OCI-LY1 (cell line): ENCODE results near the gene NIPSNAP2.
"Not testable (repeated sequence)": the region's sequence is repeated elsewhere in the genome, so short reads cannot be mapped to it uniquely, and the experiment has no call there.

Experiments
- H2AFZ ChIP-seq: fragments of 200-600 bp; sonication (generic), shearing (Covaris generic); 2 replicates; pipeline ENCODE4 v1.6.0; 2014; ENCODE audit warnings: antibody characterized with exemption, mild to moderate bottlenecking, low read length
- H3F3A ChIP-seq: fragments of 200-600 bp; sonication (generic), shearing (Covaris generic); 2 replicates; pipeline ENCODE4 v1.6.0; 2014; ENCODE audit warnings: mild to moderate bottlenecking, antibody characterized with exemption, low read length, moderate library complexity; ENCODE audit not compliant: insufficient read depth
- H3K27ac ChIP-seq: fragments of 200-600 bp; sonication (generic); 2 replicates; pipeline ENCODE4 v1.5.1; 2014; ENCODE audit warnings: low read length, mixed run types, mild to moderate bottlenecking, low read depth; ENCODE audit not compliant: poor library complexity, severe bottlenecking
- H3K27me3 ChIP-seq: fragments of 200-600 bp; sonication (generic); 2 replicates; pipeline ENCODE4 v1.6.0; 2014; ENCODE audit warnings: antibody characterized with exemption, mild to moderate bottlenecking, low read length, moderate library complexity; ENCODE audit not compliant: insufficient read depth
- H3K36me3 ChIP-seq: fragments of 200-600 bp; sonication (generic); 2 replicates; pipeline ENCODE4 v1.6.1; 2014; ENCODE audit warnings: mild to moderate bottlenecking, antibody characterized with exemption, low read length, moderate library complexity, mixed read lengths; ENCODE audit not compliant: insufficient read depth
- H3K4me1 ChIP-seq: fragments of 200-600 bp; sonication (generic); 2 replicates; pipeline ENCODE4 v1.5.1; 2014; ENCODE audit warnings: mild to moderate bottlenecking, low read length, moderate library complexity; ENCODE audit not compliant: insufficient read depth, severe bottlenecking
- H3K4me2 ChIP-seq: fragments of 200-600 bp; sonication (generic), shearing (Covaris generic); 2 replicates; pipeline ENCODE4 v1.6.1; 2014; ENCODE audit warnings: low read length
- H3K4me3 ChIP-seq: fragments of 200-600 bp; sonication (generic); 2 replicates; pipeline ENCODE4 v1.5.1; 2014; ENCODE audit warnings: low read length, low read depth, mild to moderate bottlenecking, mixed read lengths; ENCODE audit not compliant: poor library complexity, severe bottlenecking
- H3K79me2 ChIP-seq: fragments of 200-600 bp; shearing (Covaris generic); 2 replicates; pipeline ENCODE4 v1.6.1; 2016; ENCODE audit warnings: mixed run types, low read length, mixed read lengths; ENCODE audit not compliant: insufficient read depth
- H3K9ac ChIP-seq: fragments of 200-600 bp; sonication (generic), shearing (Covaris generic); 2 replicates; pipeline ENCODE4 v1.6.1; 2014; ENCODE audit warnings: mild to moderate bottlenecking, low read length, mixed read lengths
- H3K9me2 ChIP-seq: fragments of 200-600 bp; sonication (generic), shearing (Covaris generic); 2 replicates; pipeline ENCODE4 v1.6.1; 2014; ENCODE audit warnings: low read depth, mild to moderate bottlenecking, low read length, mixed read lengths
- H3K9me3 ChIP-seq: fragments of 200-600 bp; shearing (Covaris generic); 2 replicates; pipeline ENCODE4 v1.6.1; 2014; ENCODE audit warnings: low read length, mixed read lengths
- H4K20me1 ChIP-seq: fragments of 200-600 bp; sonication (generic), shearing (Covaris generic); 2 replicates; pipeline ENCODE4 v1.6.0; 2016; ENCODE audit warnings: mild to moderate bottlenecking, low read length; ENCODE audit not compliant: insufficient read depth
- CTCF ChIP-seq: fragments of 200-600 bp; sonication (generic), shearing (Covaris generic); IDR thresholded peaks from 2 replicates; pipeline ENCODE4 v1.5.1; 2017; ENCODE audit warnings: mild to moderate bottlenecking, antibody characterized with exemption, low read length, moderate library complexity, mixed read lengths
- EZH2 ChIP-seq: fragments of 200-600 bp; sonication (generic), shearing (Covaris generic); IDR thresholded peaks from 2 replicates; pipeline ENCODE4 v1.8.0; 2017; ENCODE audit warnings: borderline replicate concordance, mixed run types, mild to moderate bottlenecking, antibody characterized with exemption, low read length, moderate library complexity, mixed read lengths

NIPSNAP2 gene

GRCh38 chr7:56009695-56010094, 45.3 kb downstream of the NIPSNAP2 start:
- H3K27me3 ChIP-seq = no peaks in the 10 kb centered on the region
- H3F3A ChIP-seq = no peaks in the 10 kb centered on the region
- no peak overlapping the region for H2AFZ ChIP-seq
- no peaks in the 10 kb centered on the region for H3K9me2 ChIP-seq
- H4K20me1 ChIP-seq = no peaks in the 10 kb centered on the region
- H3K4me1 ChIP-seq = peaks cover 12% of the 10 kb centered on the region
- H3K9me3 ChIP-seq = no peaks in the 10 kb centered on the region
- H3K79me2 ChIP-seq = no peaks in the 10 kb centered on the region
- no peak overlapping the region for H3K4me2 ChIP-seq
- peaks cover 36% of the 10 kb centered on the region for H3K36me3 ChIP-seq
- no peak overlapping the region for H3K27ac ChIP-seq
- no peak overlapping the region for H3K9ac ChIP-seq
- no peak for TF ChIP-seq CTCF
- TF ChIP-seq EZH2 = no peak
- H3K4me3 ChIP-seq = no peak overlapping the region

GRCh38 chr7:56017015-56017414, 52.6 kb downstream of the NIPSNAP2 start:
- H3K9me3 ChIP-seq, H3K79me2 ChIP-seq, H3K9me2 ChIP-seq, H3K9ac ChIP-seq, H3F3A ChIP-seq, H4K20me1 ChIP-seq, H3K27ac ChIP-seq, H3K4me1 ChIP-seq, H3K4me3 ChIP-seq, H3K27me3 ChIP-seq, H3K4me2 ChIP-seq, H2AFZ ChIP-seq: not testable (repeated sequence)
- peaks cover 62% of the 10 kb centered on the region for H3K36me3 ChIP-seq

- Histone ChIP-seq H3K9me2 (no peaks in the 10 kb centered on the region), H3K27ac (no peak overlapping the region), H3K27me3 (no peaks in the 10 kb centered on the region), H3K4me3 (no peak overlapping the region), H3F3A (no peaks in the 10 kb centered on the region), H3K79me2 (no peaks in the 10 kb centered on the region), H3K9ac (no peak overlapping the region), H4K20me1 (no peaks in the 10 kb centered on the region), H2AFZ (no peak overlapping the region), H3K4me2 (no peak overlapping the region), H3K4me1 (no peaks in the 10 kb centered on the region), H3K9me3 (no peaks in the 10 kb centered on the region), H3K36me3 (peaks cover 46% of the 10 kb centered on the region)
- TF ChIP-seq CTCF (no peak), EZH2 (no peak)
Observed at GRCh38 chr7:56019501-56019900, 55.1 kb downstream of the NIPSNAP2 start.

GRCh38 chr7:56023500-56023899, 59.1 kb downstream of the NIPSNAP2 start:
- no peaks in the 10 kb centered on the region for H3K4me1 ChIP-seq
- H3K27ac ChIP-seq = no peak overlapping the region
- H2AFZ ChIP-seq = no peak overlapping the region
- no peaks in the 10 kb centered on the region for H3K27me3 ChIP-seq
- H3K9me3 ChIP-seq = no peaks in the 10 kb centered on the region
- no peak overlapping the region for H3K9ac ChIP-seq
- H3F3A ChIP-seq = no peaks in the 10 kb centered on the region
- peaks cover 58% of the 10 kb centered on the region for H3K36me3 ChIP-seq
- no peaks in the 10 kb centered on the region for H4K20me1 ChIP-seq
- no peak overlapping the region for H3K4me2 ChIP-seq
- no peaks in the 10 kb centered on the region for H3K79me2 ChIP-seq
- no peak overlapping the region for H3K4me3 ChIP-seq
- no peaks in the 10 kb centered on the region for H3K9me2 ChIP-seq
- no peak for TF ChIP-seq EZH2
- no peak for TF ChIP-seq CTCF
